RWPE1 (cell line): Measurements from ENCODE around the gene PLA2G6.

ENCODE experiments used
- CTCF ChIA-PET: fragments of 350-600 bp; sonication (Branson Sonifier 250); formaldehyde crosslinking; extraction: SDS; loops from one replicate; lab custom pipeline; 2021; lab: Yijun Ruan, JAX
- POLR2A ChIA-PET: fragments of 400-600 bp; formaldehyde crosslinking; extraction: SDS; loops from one replicate; lab custom pipeline; 2020; ENCODE audit warnings: antibody characterized with exemption; ENCODE audit not compliant: low non-redundant PET; lab: Yijun Ruan, JAX
- DNase-seq: peaks from one replicate; pipeline ENCODE4 v3.0.0; 2012; ENCODE audit warnings: low spot score
- H3K27ac ChIP-seq: fragments of 450-650 bp; 2 replicates; pipeline ENCODE4 v1.5.1; 2017
- TF ChIP-seq, protein P1 (sequence below): fragments of 450-650 bp; conservative IDR thresholded peaks from 2 replicates; pipeline ENCODE4 v1.5.1; 2017; ENCODE audit warnings: low read depth, mild to moderate bottlenecking

Gene PLA2G6

GRCh38 chr22:38078046-38078840 lies 103.4 kb downstream of the PLA2G6 start:
- ChIA-PET CTCF (no interaction called here), POLR2A (no interaction called here)
- H3K27ac ChIP-seq, result no peak overlapping the region
- TF ChIP-seq, protein P1, sequence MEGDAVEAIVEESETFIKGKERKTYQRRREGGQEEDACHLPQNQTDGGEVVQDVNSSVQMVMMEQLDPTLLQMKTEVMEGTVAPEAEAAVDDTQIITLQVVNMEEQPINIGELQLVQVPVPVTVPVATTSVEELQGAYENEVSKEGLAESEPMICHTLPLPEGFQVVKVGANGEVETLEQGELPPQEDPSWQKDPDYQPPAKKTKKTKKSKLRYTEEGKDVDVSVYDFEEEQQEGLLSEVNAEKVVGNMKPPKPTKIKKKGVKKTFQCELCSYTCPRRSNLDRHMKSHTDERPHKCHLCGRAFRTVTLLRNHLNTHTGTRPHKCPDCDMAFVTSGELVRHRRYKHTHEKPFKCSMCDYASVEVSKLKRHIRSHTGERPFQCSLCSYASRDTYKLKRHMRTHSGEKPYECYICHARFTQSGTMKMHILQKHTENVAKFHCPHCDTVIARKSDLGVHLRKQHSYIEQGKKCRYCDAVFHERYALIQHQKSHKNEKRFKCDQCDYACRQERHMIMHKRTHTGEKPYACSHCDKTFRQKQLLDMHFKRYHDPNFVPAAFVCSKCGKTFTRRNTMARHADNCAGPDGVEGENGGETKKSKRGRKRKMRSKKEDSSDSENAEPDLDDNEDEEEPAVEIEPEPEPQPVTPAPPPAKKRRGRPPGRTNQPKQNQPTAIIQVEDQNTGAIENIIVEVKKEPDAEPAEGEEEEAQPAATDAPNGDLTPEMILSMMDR, result no peak
- no peak for DNase-seq

DNA sequence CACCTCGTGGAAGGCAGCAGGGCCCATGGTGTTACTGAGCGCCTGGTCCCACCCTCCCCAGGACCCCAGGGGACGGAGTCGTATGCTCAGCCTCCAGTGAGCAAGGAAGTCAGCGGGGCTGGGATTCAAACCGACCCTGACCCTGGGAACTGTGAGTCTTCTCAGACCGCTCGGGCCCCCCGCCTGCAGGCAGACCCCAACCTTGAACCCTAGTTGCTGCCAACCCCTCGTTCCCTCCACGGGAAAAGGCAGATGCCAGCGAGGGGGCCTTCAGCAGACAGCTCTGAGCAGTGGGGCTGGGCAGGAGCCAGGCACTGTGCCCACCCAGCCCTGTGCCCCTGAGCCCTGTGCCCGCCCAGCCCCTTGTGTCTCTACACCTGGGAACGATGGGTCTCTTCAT lies 104.0 kb downstream of the PLA2G6 start:
- DNase-seq, result no peak
- H3K27ac ChIP-seq, result no peak overlapping the region
- CTCF ChIA-PET, result no interaction called here
- POLR2A ChIA-PET, result no interaction called here
- TF ChIP-seq, protein P1, result no peak

- TF ChIP-seq, protein P1, result no peak
- H3K27ac ChIP-seq, result no peak overlapping the region
- no peak for DNase-seq
- ChIA-PET POLR2A (no interaction called here), CTCF (no interaction called here)
Observed at GRCh38 chr22:38077096-38077495, 104.5 kb downstream of the PLA2G6 start.

DNA sequence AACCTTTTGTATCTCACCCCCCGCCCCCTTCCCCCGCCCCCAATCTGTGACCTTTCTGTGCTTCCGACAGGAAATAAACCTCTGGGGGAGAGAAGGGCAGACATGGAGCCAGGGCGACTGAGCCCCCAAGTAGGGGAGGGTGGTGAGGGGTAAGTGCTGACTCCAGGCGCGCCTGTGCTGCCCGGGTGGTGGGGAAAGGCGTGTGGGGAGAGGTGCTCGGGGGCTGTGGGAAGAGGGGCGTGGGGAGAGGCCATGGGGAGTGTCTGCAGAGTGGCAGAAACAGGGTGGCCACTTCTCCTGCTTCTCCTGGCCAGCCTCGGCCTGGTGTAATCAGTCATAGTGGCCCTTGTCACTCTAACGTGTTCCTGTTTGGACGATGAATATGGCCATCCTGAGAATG lies 105.7 kb downstream of the PLA2G6 start:
- no peak overlapping the region; the same call in 1 of the 2 replicates for H3K27ac ChIP-seq
- no peak for DNase-seq
- TF ChIP-seq, protein P1, result no peak
- ChIA-PET CTCF (no interaction called here), POLR2A (no interaction called here)

GRCh38 chr22:38075105-38075825 lies 106.4 kb downstream of the PLA2G6 start:
- TF ChIP-seq, protein P1, result no peak
- DNase-seq, result no peak
- ChIA-PET CTCF (no interaction called here), POLR2A (no interaction called here)
- no peak overlapping the region; the same call in 1 of the 2 replicates for H3K27ac ChIP-seq

GRCh38 chr22:38074181-38075104 lies 107.2 kb downstream of the PLA2G6 start:
- H3K27ac ChIP-seq, result no peak overlapping the region
- TF ChIP-seq, protein P1, result no peak
- ChIA-PET POLR2A (no interaction called here), CTCF (no interaction called here)
- DNase-seq, result no peak
